SK-N-SH treated with all-trans-retinoic acid at 6 μM for 48 hours (cell line): ENCODE data around the gene CDC45.

Experiments
- PATZ1 ChIP-seq: fragments of 250-450 bp; sonication (Bioruptor Pico); IDR thresholded peaks from 2 replicates; pipeline ENCODE4 v1.8.0; 2020; ENCODE audit warnings: mild to moderate bottlenecking, moderate library complexity, borderline replicate concordance
- POU6F1 ChIP-seq: fragments of 250-450 bp; sonication (Bioruptor Pico); IDR thresholded peaks from 2 replicates; pipeline ENCODE4 v1.8.0; 2021; ENCODE audit warnings: low read depth, mild to moderate bottlenecking, moderate library complexity, borderline replicate concordance
- SNAI2 ChIP-seq: fragments of 250-450 bp; sonication (Bioruptor Pico); IDR thresholded peaks from 2 replicates; pipeline ENCODE4 v1.5.0; 2020; ENCODE audit warnings: mild to moderate bottlenecking, moderate library complexity
- TCF4 ChIP-seq: fragments of 250-450 bp; sonication (Bioruptor Pico); IDR thresholded peaks from 2 replicates; pipeline ENCODE4 v1.8.0; 2021; ENCODE audit warnings: mild to moderate bottlenecking, moderate library complexity, borderline replicate concordance
- TOX ChIP-seq: fragments of 250-450 bp; sonication (Bioruptor Pico); IDR thresholded peaks from 2 replicates; pipeline ENCODE4 v1.8.0; 2021; ENCODE audit warnings: mild to moderate bottlenecking, moderate library complexity, borderline replicate concordance
- ZC3H10 ChIP-seq: fragments of 250-450 bp; sonication (Bioruptor Pico); IDR thresholded peaks from 2 replicates; pipeline ENCODE4 v1.5.1; 2021; ENCODE audit warnings: mild to moderate bottlenecking, moderate library complexity
- ZFP3 ChIP-seq: fragments of 250-450 bp; sonication (Bioruptor Pico); IDR thresholded peaks from 2 replicates; pipeline ENCODE4 v1.5.0; 2020; ENCODE audit warnings: mild to moderate bottlenecking, moderate library complexity
- ZFP30 ChIP-seq: fragments of 450-650 bp; formaldehyde crosslinking; IDR thresholded peaks from 2 replicates; pipeline ENCODE4 v1.5.0; 2022; ENCODE audit warnings: mild to moderate bottlenecking, moderate library complexity
- ZNF70 ChIP-seq: fragments of 450-650 bp; formaldehyde crosslinking; IDR thresholded peaks from 2 replicates; pipeline ENCODE4 v1.5.0; 2020; ENCODE audit warnings: mild to moderate bottlenecking, moderate library complexity
- TF ChIP-seq, protein P1 (sequence below): fragments of 250-450 bp; sonication (Bioruptor Pico); IDR thresholded peaks from 2 replicates; pipeline ENCODE4 v1.5.1; 2020; ENCODE audit warnings: low read depth, mild to moderate bottlenecking, moderate library complexity

- TF ChIP-seq PATZ1 (CRISPR knock-in tag), result no peak
- TF ChIP-seq ZNF70, result no peak
- no peak for TF ChIP-seq TCF4 (CRISPR knock-in tag)
- no peak for TF ChIP-seq ZC3H10 (CRISPR knock-in tag)
- no peak for TF ChIP-seq SNAI2 (CRISPR knock-in tag)
- TF ChIP-seq ZFP30 (CRISPR knock-in tag), result no peak
- TF ChIP-seq TOX (CRISPR knock-in tag), result no peak
- no peak for TF ChIP-seq ZFP3 (CRISPR knock-in tag)
- no peak for TF ChIP-seq POU6F1 (CRISPR knock-in tag)
- TF ChIP-seq, protein P1, sequence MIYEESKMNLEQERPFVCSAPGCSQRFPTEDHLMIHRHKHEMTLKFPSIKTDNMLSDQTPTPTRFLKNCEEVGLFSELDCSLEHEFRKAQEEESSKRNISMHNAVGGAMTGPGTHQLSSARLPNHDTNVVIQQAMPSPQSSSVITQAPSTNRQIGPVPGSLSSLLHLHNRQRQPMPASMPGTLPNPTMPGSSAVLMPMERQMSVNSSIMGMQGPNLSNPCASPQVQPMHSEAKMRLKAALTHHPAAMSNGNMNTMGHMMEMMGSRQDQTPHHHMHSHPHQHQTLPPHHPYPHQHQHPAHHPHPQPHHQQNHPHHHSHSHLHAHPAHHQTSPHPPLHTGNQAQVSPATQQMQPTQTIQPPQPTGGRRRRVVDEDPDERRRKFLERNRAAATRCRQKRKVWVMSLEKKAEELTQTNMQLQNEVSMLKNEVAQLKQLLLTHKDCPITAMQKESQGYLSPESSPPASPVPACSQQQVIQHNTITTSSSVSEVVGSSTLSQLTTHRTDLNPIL (CRISPR knock-in tag), result no peak
Measured at GRCh38 chr22:19566279-19567156, 86.8 kb downstream of the CDC45 start.
